LNCAP (cell line): ENCODE data around the gene LYSET.

Source experiments
- TF ChIP-seq, protein P1 (sequence below): fragments of 450-650 bp; IDR thresholded peaks from 2 replicates; pipeline ENCODE4 v1.5.1; 2017; ENCODE audit warnings: mild to moderate bottlenecking

The LYSET gene

DNA sequence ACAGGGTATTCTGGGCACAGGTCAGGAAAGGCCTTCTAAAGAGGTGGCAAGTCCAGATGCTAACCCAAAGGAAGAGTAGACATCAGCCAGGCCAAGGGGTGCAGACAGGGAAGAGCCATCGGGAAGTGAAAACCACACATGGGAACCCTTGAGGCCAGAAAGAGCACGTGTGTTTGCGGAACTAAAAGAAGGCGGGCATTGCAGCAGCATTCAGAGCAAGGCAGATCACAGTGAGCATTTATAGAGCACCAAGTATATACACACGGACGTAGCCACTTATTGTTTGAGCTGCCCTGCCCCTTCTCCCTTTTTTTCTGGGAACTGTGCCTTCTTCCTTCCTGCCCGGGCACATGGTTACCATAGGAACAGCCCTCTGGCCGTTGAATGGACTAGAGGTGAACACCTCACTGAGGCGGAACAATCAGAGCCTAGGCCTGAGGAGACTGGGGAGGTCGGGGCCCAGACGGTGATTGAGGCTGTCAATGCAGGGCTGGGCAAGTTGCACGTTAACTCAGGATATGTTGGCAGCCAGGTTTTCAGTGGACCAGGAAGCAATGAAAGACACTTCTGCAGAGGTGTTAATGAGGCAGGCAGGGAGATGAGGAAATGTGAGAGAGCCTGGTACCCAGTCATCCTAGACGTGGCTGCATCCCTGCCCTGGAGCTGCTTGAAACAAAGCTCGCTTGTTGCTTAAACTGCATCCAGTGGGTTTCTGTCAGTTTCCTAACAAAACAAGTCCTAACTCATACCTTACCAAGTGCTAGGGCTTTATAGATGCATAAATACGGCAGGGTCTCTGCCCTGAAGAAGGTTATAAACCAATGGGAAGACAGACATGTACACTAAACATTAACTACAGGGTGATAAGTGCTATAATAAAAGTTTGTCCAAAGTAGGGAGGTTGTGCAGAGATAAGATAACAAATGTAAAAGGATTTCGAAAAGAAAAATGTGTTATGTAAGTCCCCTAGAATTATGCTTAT lies 34.6 kb upstream of the LYSET start:
- TF ChIP-seq, protein P1, sequence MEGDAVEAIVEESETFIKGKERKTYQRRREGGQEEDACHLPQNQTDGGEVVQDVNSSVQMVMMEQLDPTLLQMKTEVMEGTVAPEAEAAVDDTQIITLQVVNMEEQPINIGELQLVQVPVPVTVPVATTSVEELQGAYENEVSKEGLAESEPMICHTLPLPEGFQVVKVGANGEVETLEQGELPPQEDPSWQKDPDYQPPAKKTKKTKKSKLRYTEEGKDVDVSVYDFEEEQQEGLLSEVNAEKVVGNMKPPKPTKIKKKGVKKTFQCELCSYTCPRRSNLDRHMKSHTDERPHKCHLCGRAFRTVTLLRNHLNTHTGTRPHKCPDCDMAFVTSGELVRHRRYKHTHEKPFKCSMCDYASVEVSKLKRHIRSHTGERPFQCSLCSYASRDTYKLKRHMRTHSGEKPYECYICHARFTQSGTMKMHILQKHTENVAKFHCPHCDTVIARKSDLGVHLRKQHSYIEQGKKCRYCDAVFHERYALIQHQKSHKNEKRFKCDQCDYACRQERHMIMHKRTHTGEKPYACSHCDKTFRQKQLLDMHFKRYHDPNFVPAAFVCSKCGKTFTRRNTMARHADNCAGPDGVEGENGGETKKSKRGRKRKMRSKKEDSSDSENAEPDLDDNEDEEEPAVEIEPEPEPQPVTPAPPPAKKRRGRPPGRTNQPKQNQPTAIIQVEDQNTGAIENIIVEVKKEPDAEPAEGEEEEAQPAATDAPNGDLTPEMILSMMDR, result no peak

DNA sequence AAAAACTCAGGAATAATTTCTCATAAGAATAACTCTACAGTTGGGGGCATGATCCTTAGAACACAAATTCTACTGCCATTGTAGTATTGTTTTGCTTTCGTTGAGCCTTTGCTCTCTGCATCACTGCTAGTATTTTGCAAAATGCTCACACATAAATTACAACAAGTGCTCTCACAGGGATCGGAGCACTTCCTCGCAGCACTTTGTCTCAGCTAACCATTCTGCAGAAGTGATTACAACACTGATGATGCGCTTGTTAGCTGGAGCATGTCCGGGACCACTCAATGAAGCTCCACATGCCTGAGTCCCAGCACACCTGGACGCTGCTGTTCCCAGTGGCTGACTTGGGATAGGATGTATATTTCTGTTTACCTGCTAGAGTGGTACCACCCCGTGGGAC lies 32.0 kb upstream of the LYSET start:
- TF ChIP-seq, protein P1, result no peak

DNA sequence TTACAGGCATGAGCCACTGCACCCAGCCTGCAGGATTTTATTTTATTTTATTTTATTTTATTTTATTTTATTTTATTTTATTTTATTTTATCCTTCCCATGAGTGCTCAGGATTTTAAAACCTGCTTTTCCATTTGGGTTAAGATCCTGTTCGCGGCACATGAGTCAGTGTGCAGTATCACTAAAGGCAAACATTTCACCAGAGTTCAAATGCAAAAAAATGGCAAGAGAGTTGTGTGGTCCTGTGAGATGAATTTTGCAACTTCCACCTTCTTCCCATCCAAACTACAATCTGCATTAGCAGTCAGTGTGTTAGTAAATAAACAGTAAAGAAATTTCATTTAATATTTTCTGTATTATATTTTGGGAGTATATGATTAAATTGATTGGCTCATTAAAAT lies 29.4 kb upstream of the LYSET start:
- TF ChIP-seq, protein P1, result no peak

DNA sequence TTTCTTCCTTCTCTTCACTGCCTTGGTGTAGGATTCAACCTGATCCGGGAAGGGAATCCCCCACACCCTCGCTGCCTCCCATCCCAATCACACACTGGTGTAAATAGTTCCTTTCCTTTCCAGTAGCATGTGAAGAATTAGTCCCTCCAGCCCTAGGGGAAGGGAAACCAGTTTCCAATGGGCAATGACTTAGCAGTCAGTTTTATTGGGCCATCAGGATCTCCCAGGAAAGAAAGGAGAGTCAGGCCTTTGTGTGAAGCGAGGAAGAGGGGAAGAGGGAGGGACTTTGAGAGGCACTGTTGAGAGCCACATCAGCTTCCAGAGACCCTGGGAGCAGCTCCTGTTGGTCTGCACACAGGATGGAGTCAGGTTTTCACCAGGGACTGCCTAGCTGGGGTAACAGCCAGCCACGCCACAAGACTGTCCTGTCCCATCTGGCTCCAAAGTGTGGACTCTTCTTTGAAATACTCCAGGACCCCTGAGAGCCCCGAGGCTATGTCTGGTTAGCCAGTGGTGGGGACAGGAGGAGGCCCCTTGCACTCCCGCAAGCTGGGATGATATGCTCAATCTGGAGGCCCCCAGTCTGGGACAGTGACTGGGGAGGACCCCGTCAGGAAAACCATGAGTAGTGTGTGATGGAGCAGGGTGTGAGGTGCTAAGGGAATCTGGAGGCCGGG lies 28.3 kb upstream of the LYSET start:
- TF ChIP-seq, protein P1, result no peak

DNA sequence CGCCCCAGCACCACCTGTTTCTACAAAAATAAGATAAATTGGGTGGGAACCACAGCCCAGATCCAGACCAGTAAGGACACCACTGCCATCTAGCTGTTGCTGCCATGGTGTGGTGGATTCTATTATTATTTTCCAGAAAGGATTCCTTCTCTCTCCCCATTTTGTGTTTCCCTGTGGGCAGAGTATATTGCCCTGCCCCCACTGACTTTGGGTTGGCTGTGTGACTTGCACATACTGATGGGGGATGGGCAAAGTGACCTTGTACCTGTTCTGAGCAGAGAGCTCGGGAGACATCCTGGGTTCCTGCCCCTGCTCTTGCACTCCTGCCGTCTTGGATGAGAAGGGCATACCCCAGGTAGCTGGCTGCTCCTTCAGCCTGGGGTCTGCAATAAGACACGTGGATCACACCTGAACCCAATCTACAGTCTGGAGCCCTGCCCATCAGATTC lies 24.7 kb upstream of the LYSET start:
- TF ChIP-seq, protein P1, result peak; percentile 54

DNA sequence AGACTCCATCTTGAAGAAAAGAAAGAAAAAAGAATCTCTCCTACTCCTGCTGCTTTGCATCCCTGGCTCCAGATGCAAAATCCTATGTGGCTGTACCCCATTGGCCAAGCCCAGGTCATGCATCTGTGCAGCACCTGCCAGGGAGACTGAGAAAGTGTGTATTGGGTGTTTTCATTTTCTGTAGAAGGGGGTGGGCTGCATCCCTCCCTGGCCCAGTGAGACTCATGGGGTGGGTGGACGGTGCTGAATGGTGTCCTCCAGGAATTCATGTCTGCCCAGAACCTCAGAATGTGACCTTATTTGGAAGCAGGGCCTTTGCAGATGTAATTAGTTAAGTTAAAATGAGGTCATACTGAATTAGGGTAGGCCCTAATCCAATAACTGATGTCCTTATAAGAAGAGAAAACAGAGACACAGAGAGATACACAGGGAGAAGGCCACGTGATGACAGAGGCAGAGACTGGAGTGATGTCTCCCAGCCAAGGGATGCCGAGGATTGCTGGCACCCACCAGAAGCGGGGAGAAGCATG lies 23.6 kb upstream of the LYSET start:
- TF ChIP-seq, protein P1, result no peak

DNA sequence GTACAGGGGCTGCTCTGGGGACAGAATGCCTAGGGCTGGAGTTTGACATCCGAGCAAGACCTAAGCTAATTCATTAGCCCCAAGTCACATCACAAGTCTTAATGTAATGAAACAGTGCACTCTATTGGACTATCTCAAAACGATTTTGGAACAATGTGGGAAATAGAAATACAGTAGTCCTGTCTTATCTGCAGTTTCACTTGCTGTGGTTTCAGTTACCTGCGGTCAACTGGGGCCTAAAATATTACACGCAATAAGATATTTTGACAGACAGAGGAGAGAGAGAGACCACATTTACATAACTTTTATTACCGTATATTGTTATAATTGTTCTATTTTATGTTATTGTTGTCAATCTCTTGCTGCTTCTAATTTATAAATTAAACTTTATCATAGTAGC lies 21.6 kb upstream of the LYSET start:
- TF ChIP-seq, protein P1, result no peak
